ENCODE measurements around the gene PLEKHA4.
"Not testable (repeated sequence)": the region's sequence is repeated elsewhere in the genome, so short reads cannot be mapped to it uniquely, and the experiment has no call there.

PLEKHA4 gene

GRCh38 chr19:48879696-48880095 lies 11.3 kb upstream of the PLEKHA4 start:
- H3K4me3 ChIP-seq (ENCODE audit: low read length); H3K9me3 ChIP-seq (ENCODE audit: control insufficient read depth, low read length); H3K9ac ChIP-seq (ENCODE audit: low read length); H3K36me3 ChIP-seq (ENCODE audit: control insufficient read depth, insufficient read depth, low read length); H3K27me3 ChIP-seq (ENCODE audit: control insufficient read depth, insufficient read depth, low read length): not testable (repeated sequence)
- H3K4me1 ChIP-seq (ENCODE audit: control insufficient read depth, insufficient read depth, low read length): peaks cover 43% of the 10 kb centered on the region

GRCh38 chr19:48879025-48879637 lies 10.7 kb upstream of the PLEKHA4 start:
- Histone ChIP-seq H3K4me1 (ENCODE audit: control insufficient read depth, insufficient read depth, low read length) (peaks cover 48% of the 10 kb centered on the region), H3K9me3 (ENCODE audit: control insufficient read depth, low read length) (no peaks in the 10 kb centered on the region), H3K36me3 (ENCODE audit: control insufficient read depth, insufficient read depth, low read length) (peaks cover 10% of the 10 kb centered on the region), H3K27me3 (ENCODE audit: control insufficient read depth, insufficient read depth, low read length) (no peaks in the 10 kb centered on the region), H3K4me3 (ENCODE audit: low read length) (no peak overlapping the region), H3K9ac (ENCODE audit: low read length) (no peak overlapping the region)

DNA sequence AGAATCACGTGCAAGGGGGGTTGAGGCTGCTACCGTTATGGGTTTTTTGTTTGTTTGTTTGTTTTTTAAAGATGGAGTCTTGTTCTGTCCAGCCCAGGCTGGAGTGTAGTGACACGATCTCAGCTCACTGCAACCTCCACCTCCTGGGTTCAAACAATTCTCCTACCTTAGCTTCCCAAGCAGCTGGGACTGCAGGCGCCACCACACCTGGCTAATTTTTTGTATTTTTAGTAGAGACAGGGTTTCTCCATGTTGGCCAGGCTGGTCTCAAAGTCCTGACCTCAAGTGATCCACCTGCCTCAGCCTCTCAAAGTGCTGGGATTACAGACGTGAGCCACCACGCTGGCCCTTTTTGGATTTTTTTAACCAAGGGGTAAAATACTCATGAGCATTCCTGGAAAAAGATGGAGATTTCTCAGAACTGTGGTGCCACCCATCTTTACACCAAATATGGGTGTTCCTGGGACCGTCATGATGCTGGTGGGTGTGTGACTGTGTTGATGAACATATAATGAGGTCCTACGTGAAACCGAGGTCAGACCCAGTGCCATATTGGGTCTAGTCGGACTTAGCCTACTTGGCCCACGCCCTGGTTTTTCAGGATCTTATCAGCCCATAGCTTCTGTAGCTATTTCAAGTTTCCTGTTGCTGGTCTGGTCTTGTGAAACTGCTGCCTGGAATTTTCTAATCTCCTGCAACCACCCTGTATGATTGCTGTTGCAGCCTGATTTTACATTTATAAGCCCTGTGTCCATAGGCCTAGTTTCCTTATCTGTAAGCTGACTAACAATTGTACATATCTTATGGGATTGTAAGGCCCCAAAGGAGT lies 10.0 kb upstream of the PLEKHA4 start:
- peaks cover 55% of the 10 kb centered on the region for H3K4me1 ChIP-seq (ENCODE audit: control insufficient read depth, insufficient read depth, low read length)
- H3K27me3 ChIP-seq (ENCODE audit: control insufficient read depth, insufficient read depth, low read length): no peaks in the 10 kb centered on the region
- no peak overlapping the region for H3K9ac ChIP-seq (ENCODE audit: low read length)
- no peaks in the 10 kb centered on the region for H3K9me3 ChIP-seq (ENCODE audit: control insufficient read depth, low read length)
- H3K4me3 ChIP-seq (ENCODE audit: low read length): no peak overlapping the region
- H3K36me3 ChIP-seq (ENCODE audit: control insufficient read depth, insufficient read depth, low read length): peaks cover 18% of the 10 kb centered on the region

GRCh38 chr19:48877855-48878195 lies 9.4 kb upstream of the PLEKHA4 start:
- Histone ChIP-seq H3K36me3 (ENCODE audit: control insufficient read depth, insufficient read depth, low read length) (peaks cover 20% of the 10 kb centered on the region), H3K4me3 (ENCODE audit: low read length) (no peak overlapping the region), H3K4me1 (ENCODE audit: control insufficient read depth, insufficient read depth, low read length) (peaks cover 60% of the 10 kb centered on the region), H3K9me3 (ENCODE audit: control insufficient read depth, low read length) (no peaks in the 10 kb centered on the region), H3K27me3 (ENCODE audit: control insufficient read depth, insufficient read depth, low read length) (no peaks in the 10 kb centered on the region), H3K9ac (ENCODE audit: low read length) (no peak overlapping the region)

- not testable (repeated sequence) for H3K27me3 ChIP-seq (ENCODE audit: control insufficient read depth, insufficient read depth, low read length); H3K4me3 ChIP-seq (ENCODE audit: low read length); H3K9me3 ChIP-seq (ENCODE audit: control insufficient read depth, low read length)
- Histone ChIP-seq H3K9ac (ENCODE audit: low read length) (peak overlapping the region; percentile 100), H3K36me3 (ENCODE audit: control insufficient read depth, insufficient read depth, low read length) (peaks cover 20% of the 10 kb centered on the region), H3K4me1 (ENCODE audit: control insufficient read depth, insufficient read depth, low read length) (peaks cover 64% of the 10 kb centered on the region)
Observed at GRCh38 chr19:48876043-48876981, 7.9 kb upstream of the PLEKHA4 start.

DNA sequence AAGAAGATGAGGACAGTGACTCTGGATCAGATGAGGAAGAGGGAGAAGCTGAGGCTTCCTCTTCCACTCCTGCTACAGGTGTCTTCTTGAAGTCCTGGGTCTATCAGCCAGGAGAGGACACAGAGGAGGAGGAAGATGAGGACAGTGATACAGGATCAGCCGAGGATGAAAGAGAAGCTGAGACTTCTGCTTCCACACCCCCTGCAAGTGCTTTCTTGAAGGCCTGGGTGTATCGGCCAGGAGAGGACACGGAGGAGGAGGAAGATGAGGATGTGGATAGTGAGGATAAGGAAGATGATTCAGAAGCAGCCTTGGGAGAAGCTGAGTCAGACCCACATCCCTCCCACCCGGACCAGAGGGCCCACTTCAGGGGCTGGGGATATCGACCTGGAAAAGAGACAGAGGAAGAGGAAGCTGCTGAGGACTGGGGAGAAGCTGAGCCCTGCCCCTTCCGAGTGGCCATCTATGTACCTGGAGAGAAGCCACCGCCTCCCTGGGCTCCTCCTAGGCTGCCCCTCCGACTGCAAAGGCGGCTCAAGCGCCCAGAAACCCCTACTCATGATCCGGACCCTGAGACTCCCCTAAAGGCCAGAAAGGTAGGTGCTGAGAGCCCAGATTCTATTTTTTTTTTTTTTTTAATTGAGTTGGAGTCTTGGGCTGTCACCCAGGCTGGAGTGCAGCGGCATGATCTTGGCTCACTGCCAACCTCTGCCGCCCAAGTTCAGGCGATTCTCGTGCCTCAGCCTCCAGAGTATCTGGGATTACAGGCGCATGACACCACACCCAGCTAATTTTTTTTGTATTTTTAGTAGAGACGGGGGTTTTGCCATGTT lies 6.1 kb upstream of the PLEKHA4 start:
- Histone ChIP-seq H3K9ac (ENCODE audit: low read length) (peak overlapping the region; percentile 100), H3K9me3 (ENCODE audit: control insufficient read depth, low read length) (no peaks in the 10 kb centered on the region), H3K36me3 (ENCODE audit: control insufficient read depth, insufficient read depth, low read length) (peaks cover 20% of the 10 kb centered on the region), H3K27me3 (ENCODE audit: control insufficient read depth, insufficient read depth, low read length) (no peaks in the 10 kb centered on the region), H3K4me1 (ENCODE audit: control insufficient read depth, insufficient read depth, low read length) (peaks cover 56% of the 10 kb centered on the region), H3K4me3 (ENCODE audit: low read length) (peak overlapping the region; percentile 98)

GRCh38 chr19:48873476-48874302 lies 5.3 kb upstream of the PLEKHA4 start:
- Histone ChIP-seq H3K27me3 (ENCODE audit: control insufficient read depth, insufficient read depth, low read length) (no peaks in the 10 kb centered on the region), H3K9me3 (ENCODE audit: control insufficient read depth, low read length) (no peaks in the 10 kb centered on the region), H3K36me3 (ENCODE audit: control insufficient read depth, insufficient read depth, low read length) (peaks cover 20% of the 10 kb centered on the region), H3K4me3 (ENCODE audit: low read length) (peak overlapping the region; percentile 98), H3K4me1 (ENCODE audit: control insufficient read depth, insufficient read depth, low read length) (peaks cover 51% of the 10 kb centered on the region), H3K9ac (ENCODE audit: low read length) (peak overlapping the region; percentile 100)

DNA sequence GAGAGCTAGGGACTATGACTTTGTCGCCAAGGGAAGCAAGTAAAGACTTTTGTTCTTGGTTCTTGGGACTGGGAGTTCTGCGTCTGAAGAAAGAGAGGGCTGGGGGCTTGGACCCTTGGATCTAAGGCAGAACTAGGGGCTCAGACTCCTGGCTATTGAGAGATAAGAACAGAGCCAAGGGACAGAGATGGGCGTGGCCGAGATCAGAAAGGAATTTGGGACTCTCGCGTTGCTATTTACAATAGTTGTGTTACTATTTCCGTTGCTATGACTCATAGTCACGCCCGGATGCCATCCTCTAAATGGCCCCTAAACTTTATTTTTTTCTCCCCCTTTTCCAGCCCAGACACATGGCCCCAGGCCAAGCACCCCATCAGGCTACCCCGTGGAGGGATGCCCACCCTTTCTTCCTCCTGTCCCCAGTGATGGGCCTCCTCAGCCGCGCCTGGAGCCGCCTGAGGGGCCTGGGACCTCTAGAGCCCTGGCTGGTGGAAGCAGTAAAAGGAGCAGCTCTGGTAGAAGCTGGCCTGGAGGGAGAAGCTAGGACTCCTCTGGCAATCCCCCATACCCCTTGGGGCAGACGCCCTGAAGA lies 4.6 kb upstream of the PLEKHA4 start:
- Histone ChIP-seq H3K9ac (ENCODE audit: low read length) (peak overlapping the region; percentile 100), H3K9me3 (ENCODE audit: control insufficient read depth, low read length) (no peaks in the 10 kb centered on the region), H3K4me1 (ENCODE audit: control insufficient read depth, insufficient read depth, low read length) (peaks cover 51% of the 10 kb centered on the region), H3K27me3 (ENCODE audit: control insufficient read depth, insufficient read depth, low read length) (no peaks in the 10 kb centered on the region), H3K4me3 (ENCODE audit: low read length) (peak overlapping the region; percentile 98), H3K36me3 (ENCODE audit: control insufficient read depth, insufficient read depth, low read length) (peaks cover 20% of the 10 kb centered on the region)

DNA sequence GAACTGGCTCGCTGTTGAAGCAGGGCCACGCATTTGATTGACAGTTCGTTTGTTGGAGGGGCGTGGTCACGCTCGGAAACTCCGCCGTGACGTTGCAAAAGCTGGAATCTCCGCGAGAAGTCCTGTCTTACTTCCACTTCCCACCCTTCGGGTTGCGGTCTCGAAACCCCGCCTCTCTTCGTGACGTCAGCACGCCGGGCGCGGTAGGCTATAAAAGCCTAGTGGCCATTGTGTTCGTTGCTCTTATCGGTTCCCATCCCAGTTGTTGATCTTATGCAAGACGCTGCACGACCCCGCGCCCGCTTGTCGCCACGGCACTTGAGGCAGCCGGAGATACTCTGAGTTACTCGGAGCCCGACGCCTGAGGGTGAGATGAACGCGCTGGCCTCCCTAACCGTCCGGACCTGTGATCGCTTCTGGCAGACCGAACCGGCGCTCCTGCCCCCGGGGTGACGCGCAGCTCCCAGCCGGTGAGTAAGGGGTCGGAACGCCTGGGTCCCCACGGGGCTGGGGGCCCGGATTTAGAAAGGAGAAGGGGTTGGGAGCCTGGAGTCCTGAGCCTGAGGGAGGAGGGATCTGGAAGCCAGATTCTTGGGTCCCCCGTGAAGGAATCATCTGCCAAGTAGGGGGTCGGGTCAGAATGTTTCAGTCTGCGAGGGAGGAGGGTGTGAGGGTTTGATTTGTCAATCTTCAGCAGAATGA lies 3.9 kb upstream of the PLEKHA4 start, which contains the start of gene PPP1R15A:
TSS of gene PPP1R15A (plus strand) at position 240 of the 702 bp plus-strand sequence. CDS start 813 bp downstream, outside the sequence.
- no peaks in the 10 kb centered on the region for H3K27me3 ChIP-seq (ENCODE audit: control insufficient read depth, insufficient read depth, low read length)
- peaks cover 20% of the 10 kb centered on the region for H3K36me3 ChIP-seq (ENCODE audit: control insufficient read depth, insufficient read depth, low read length)
- H3K4me1 ChIP-seq (ENCODE audit: control insufficient read depth, insufficient read depth, low read length): peaks cover 56% of the 10 kb centered on the region
- peak within 1 kb of the TSS; percentile 100 for H3K9ac ChIP-seq (ENCODE audit: low read length)
- H3K9me3 ChIP-seq (ENCODE audit: control insufficient read depth, low read length): no peaks in the 10 kb centered on the region
- H3K4me3 ChIP-seq (ENCODE audit: low read length): peak within 1 kb of the TSS; percentile 98

- Histone ChIP-seq H3K36me3 (ENCODE audit: control insufficient read depth, insufficient read depth, low read length) (peaks cover 20% of the 10 kb centered on the region), H3K9ac (ENCODE audit: low read length) (peak overlapping the region; percentile 100), H3K4me1 (ENCODE audit: control insufficient read depth, insufficient read depth, low read length) (peaks cover 61% of the 10 kb centered on the region)
- H3K27me3 ChIP-seq (ENCODE audit: control insufficient read depth, insufficient read depth, low read length); H3K9me3 ChIP-seq (ENCODE audit: control insufficient read depth, low read length); H3K4me3 ChIP-seq (ENCODE audit: low read length): not testable (repeated sequence)
Observed at GRCh38 chr19:48871471-48872181, 3.2 kb upstream of the PLEKHA4 start.
